H1 (cell line): ENCODE data around the gene ERCC1. TPM values are rescaled to one million over a fixed set of nuclear protein-coding genes. Genes with fewer than 3 reads are reported as not detected.

ENCODE experiments used
- ASH2L ChIP-seq: fragments of 200-600, 300-600 bp; sonication (generic); IDR thresholded peaks from one replicate; pipeline ENCODE4 v1.7.1; 2017; ENCODE audit warnings: low read length
- BCL11A ChIP-seq, 2 experiments: IDR thresholded peaks; one replicate each; pipeline ENCODE4 v1.6.1; 2011; ENCODE audit warnings: low read depth in 2 of 2, low read length in 2 of 2, mild to moderate bottlenecking in 2 of 2
- EZH2 ChIP-seq: fragments of 200-600 bp; sonication (generic); IDR thresholded peaks from 2 replicates; pipeline ENCODE4 v1.7.1; 2012; ENCODE audit warnings: low read depth, mild to moderate bottlenecking, moderate library complexity, low read length, inconsistent platforms; ENCODE audit not compliant: severe bottlenecking
- HDAC6 ChIP-seq: IDR thresholded peaks from one replicate; pipeline ENCODE4 v1.7.1; 2012; ENCODE audit warnings: low read depth, mild to moderate bottlenecking, inconsistent platforms, low read length, moderate library complexity
- MAFK ChIP-seq: IDR thresholded peaks from 2 replicates; pipeline ENCODE4 v1.6.1; 2012; ENCODE audit warnings: low read depth, mild to moderate bottlenecking, improper control_type of control experiment, low read length
- PHF8 ChIP-seq: fragments of 200-600 bp; sonication (generic); conservative IDR thresholded peaks from 2 replicates; pipeline ENCODE4 v1.7.1; 2012; ENCODE audit warnings: low read depth, mild to moderate bottlenecking, inconsistent platforms, low read length, moderate library complexity
- RNF2 ChIP-seq: fragments of 200-900, 300-1000 bp; sonication (generic); IDR thresholded peaks from 2 replicates; pipeline ENCODE4 v1.7.1; 2016; ENCODE audit warnings: borderline replicate concordance, low read depth, mild to moderate bottlenecking, antibody characterized with exemption, low read length; ENCODE audit not compliant: poor library complexity, severe bottlenecking; ENCODE audit errors: missing control alignments
- SP2 ChIP-seq: IDR thresholded peaks from 2 replicates; pipeline ENCODE4 v1.6.1; 2012; ENCODE audit warnings: mild to moderate bottlenecking, low read length, inconsistent platforms
- SP4 ChIP-seq: IDR thresholded peaks from 2 replicates; pipeline ENCODE4 v1.6.1; 2012; ENCODE audit warnings: low read length, inconsistent platforms
- TEAD4 ChIP-seq: IDR thresholded peaks from 2 replicates; pipeline ENCODE4 v1.6.1; 2012; ENCODE audit warnings: low read depth, low read length, inconsistent platforms, mixed read lengths
- polyA plus RNA-seq, 7 experiments: library from polyadenylated mRNA; depleted of rRNA in 3 of 7; stranded (reverse) in 5 of 7; unstranded in 2 of 7; fragments of >200 nt in 5 of 7; fragments of 200-250 nt in 2 of 7; gene quantifications; 1 replicate in 5 of 7; 2 replicates in 1 of 7; 4 replicates in 1 of 7; pipeline versions ENCODE4 v1.2.1 to v1.2.3, GENCODE V29; 2011 to 2013; ENCODE audit warnings: missing spikeins in 2 of 7, mixed read lengths in 2 of 7
- total RNA-seq: library from RNA; stranded (reverse); fragmentation: NEBNext Ultra II Directional; extraction: Animal tissue kit (Norgen Biotek cat#: 25700); gene quantifications from 2 replicates; pipeline ENCODE4 v1.2.1, GENCODE V29; 2021

Gene ERCC1
- total and polyA plus RNA-seq, 2 of the 8 experiments (the other 6 are each of a cell fraction or from before 2014, with no cell fraction given), result 44.7 to 94.2 TPM

DNA sequence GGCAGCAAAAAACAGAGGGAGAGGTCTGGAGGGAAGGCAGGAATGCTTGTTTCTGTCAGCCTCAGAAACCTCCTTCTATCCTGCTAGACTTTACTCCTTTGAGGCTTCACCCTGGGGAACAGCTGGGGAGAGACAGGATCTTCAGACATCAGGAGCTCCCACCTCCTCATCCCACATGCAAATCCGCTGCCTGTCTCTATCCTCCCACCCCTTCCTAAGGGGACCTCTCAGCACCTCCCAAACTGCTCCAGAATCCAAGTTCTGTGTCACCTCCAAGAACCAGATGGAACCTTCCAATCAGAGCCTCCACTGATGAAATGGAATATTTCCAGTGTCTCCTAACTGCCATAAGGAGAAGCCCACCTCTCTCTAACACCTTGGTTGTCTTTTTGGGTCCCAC, 43.6 kb downstream of the ERCC1 start (continued):
- TF ChIP-seq PHF8, result no peak
- TF ChIP-seq HDAC6, result no peak
- TF ChIP-seq SP2, result no peak
- no peak for TF ChIP-seq RNF2
- no peak for TF ChIP-seq BCL11A (IDR thresholded peaks at IDR 0.05; ENCODE audit: low read depth in 2 of 2, low read length in 2 of 2)
- no peak for TF ChIP-seq EZH2
- no peak for TF ChIP-seq TEAD4
- no peak for TF ChIP-seq SP4
- no peak for TF ChIP-seq MAFK
- no peak for TF ChIP-seq ASH2L
